Pancreas (tissue), 10 donors: Measurements from ENCODE around the gene ADH1B. TPM values are rescaled to one million over a fixed set of nuclear protein-coding genes. Genes with fewer than 3 reads are reported as not detected.
"Not testable (repeated sequence)": the region's sequence is repeated elsewhere in the genome, so short reads cannot be mapped to it uniquely, and the experiment has no call there.

Experiments used
- ATAC-seq, 4 donors: fragments of 200-7000 bp; cut with Tn5 transposase; one replicate each; pipeline versions ENCODE4 v1.8.0 to v1.9.1; 2020; ENCODE audit warnings: mild to moderate bottlenecking in 4 of 4, moderate library complexity in 4 of 4
- DNase-seq, 6 donors: peaks; one replicate each; pipeline ENCODE4 v3.0.0-alpha.2; 2020
- FAIRE-seq: peaks from 2 replicates; lab custom pipeline; 2012; peaks lifted over from hg19 to GRCh38; lab: Jason Lieb, UNC
- H3K27ac ChIP-seq, 4 donors: fragments of 200-600 bp; sonication (generic); 1 replicate in 3 of 4; 2 replicates in 1 of 4; pipeline versions ENCODE4 v1.5.0 to v1.8.0; 2020
- H3K27me3 ChIP-seq, 4 donors: fragments of 200-600 bp; one replicate each; pipeline ENCODE4 v1.8.0; 2021
- H3K36me3 ChIP-seq, 3 donors: fragments of 200-600 bp; sonication (generic) in 1 of 3; one replicate each; pipeline versions ENCODE4 v1.5.0 to v1.8.0; 2020 to 2021
- H3K4me1 ChIP-seq, 3 donors: fragments of 200-600 bp; one replicate each; pipeline ENCODE4 v1.8.0; 2021
- H3K4me3 ChIP-seq, 4 donors: fragments of 200-600 bp; sonication (generic) in 2 of 4; one replicate each; pipeline versions ENCODE4 v1.5.0 to v1.8.0; 2020 to 2021
- H3K9me3 ChIP-seq, 4 donors: fragments of 200-600 bp; one replicate each; pipeline ENCODE4 v1.8.0; 2021
- WGBS, 2 donors: extraction: QIAGEN DNeasy Blood & Tissue Kit; methylation state at CpG; one replicate each; pipeline ENCODE4 v1.1.7; 2013; 5-methylcytosine and 5-hydroxymethylcytosine counted together
- intact Hi-C, 3 donors: fragments of 100-400 bp; cut with DNase I; formaldehyde crosslinking; loops; one replicate each; pipeline versions ENCODE4 v1.11.1 to v1.14.2; 2022
- polyA plus RNA-seq, 2 donors: library from polyadenylated mRNA; stranded (reverse); fragments of 200-250 nt; gene quantifications; one replicate each; pipeline ENCODE4 v1.2.3, GENCODE V29; 2013
- total RNA-seq, 6 donors: library from RNA; stranded (reverse); fragmentation: NEBNext Ultra II Directional in 4 of 6; extraction: Animal tissue kit (Norgen Biotek cat#: 25700) in 4 of 6; gene quantifications; one replicate each; pipeline versions ENCODE4 v1.2.1 to v1.2.4, GENCODE V29; 2021 to 2023
- TF ChIP-seq, protein P1 (sequence below), 4 donors: fragments of 200-600 bp; sonication (generic) in 3 of 4; IDR thresholded peaks; one replicate each; pipeline versions ENCODE4 v1.5.0 to v1.8.0; 2021; ENCODE audit warnings: antibody characterized with exemption in 4 of 4
- donor health status: healthy with polysubstance abuse.
- donor health status: DM: no; HTN: no; CAD: no; lungs with moderate emphysema.
- donor health status: DM: no; HTN: no; CAD: no.
- donor health status: control.
- donor health status: control.
- donor health status: Bipolar disorder and iron deficiency.
- donor health status: DM: yes; HTN: yes; CAD: no.
- donor health status: DM: no; HTN: no; CAD: no.
- donor health status: DM: no; HTN: no; CAD: no.
- donor health status: DM: yes; HTN: yes; CAD: no.

ADH1B gene
- total and polyA plus RNA-seq, 8 donors, result 15.5 to 100 (median 38.0) TPM

DNA sequence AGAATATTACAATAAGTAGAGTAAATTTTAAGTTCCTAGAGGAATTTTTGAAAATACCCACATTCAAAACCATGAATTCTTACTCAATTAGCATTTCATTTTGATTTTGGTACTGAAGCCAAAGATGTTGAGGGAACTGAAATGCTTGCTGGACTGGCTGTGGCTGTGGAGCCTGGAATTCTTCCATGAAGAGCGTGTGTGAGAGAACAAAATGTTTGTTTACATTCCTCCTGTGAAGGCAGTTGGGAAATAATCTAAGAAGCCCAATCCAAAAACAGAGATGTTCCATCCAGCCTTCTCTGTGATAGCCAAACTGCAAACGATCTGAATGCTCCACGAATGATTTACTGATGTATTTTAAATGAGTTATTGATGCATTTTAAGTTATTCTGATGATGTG is 3.8 kb upstream of the ADH1B start:
- H3K36me3 ChIP-seq, result no peaks in the 10 kb centered on the region
- no peaks in the 10 kb centered on the region for H3K9me3 ChIP-seq
- H3K4me1 ChIP-seq, result peaks cover 6 to 14% (median 7%) of the 10 kb centered on the region in 3 donors
- intact Hi-C loops, result no loop called here
- TF ChIP-seq, protein P1, sequence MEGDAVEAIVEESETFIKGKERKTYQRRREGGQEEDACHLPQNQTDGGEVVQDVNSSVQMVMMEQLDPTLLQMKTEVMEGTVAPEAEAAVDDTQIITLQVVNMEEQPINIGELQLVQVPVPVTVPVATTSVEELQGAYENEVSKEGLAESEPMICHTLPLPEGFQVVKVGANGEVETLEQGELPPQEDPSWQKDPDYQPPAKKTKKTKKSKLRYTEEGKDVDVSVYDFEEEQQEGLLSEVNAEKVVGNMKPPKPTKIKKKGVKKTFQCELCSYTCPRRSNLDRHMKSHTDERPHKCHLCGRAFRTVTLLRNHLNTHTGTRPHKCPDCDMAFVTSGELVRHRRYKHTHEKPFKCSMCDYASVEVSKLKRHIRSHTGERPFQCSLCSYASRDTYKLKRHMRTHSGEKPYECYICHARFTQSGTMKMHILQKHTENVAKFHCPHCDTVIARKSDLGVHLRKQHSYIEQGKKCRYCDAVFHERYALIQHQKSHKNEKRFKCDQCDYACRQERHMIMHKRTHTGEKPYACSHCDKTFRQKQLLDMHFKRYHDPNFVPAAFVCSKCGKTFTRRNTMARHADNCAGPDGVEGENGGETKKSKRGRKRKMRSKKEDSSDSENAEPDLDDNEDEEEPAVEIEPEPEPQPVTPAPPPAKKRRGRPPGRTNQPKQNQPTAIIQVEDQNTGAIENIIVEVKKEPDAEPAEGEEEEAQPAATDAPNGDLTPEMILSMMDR (IDR thresholded peaks at IDR 0.05), result no peak
- no peaks in the 10 kb centered on the region for H3K27me3 ChIP-seq
- ATAC-seq, result peak; percentile 62 to 83 (median 67)
- no peak overlapping the region for H3K4me3 ChIP-seq
- DNase-seq, result peak in 4 of 6 donors; percentile 7 to 37 (median 27)
- FAIRE-seq, result no peak
- WGBS, 2 donors, result 8 to 22% methylated on average over 3 of the region's 3 CpGs
- no peak overlapping the region for H3K27ac ChIP-seq

DNA sequence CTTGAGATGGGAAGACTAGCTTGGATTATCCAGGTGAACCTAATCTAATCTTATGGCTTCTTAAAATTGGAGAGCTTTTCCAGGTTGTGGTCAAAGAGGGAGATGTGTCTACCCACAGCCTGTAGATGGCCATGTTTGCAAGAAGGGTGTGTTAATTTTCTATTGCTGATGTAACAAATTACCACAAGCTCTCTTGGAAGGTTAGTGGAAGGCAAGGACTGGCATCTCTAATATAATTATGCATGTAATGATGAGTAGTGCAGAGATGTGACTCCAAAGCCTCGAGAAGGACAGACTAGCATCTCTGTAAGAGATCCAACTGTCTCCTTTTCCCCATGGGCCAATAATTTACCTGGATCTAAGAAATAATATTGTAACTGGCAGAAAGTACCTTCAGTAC is 3.2 kb upstream of the ADH1B start:
- Histone ChIP-seq H3K4me1 (peaks cover 6 to 14% (median 7%) of the 10 kb centered on the region in 3 donors), H3K27ac (no peak overlapping the region), H3K36me3 (no peaks in the 10 kb centered on the region), H3K27me3 (no peaks in the 10 kb centered on the region), H3K9me3 (no peaks in the 10 kb centered on the region), H3K4me3 (no peak overlapping the region)
- no peak for ATAC-seq
- FAIRE-seq, result no peak
- no peak for DNase-seq
- TF ChIP-seq, protein P1 (IDR thresholded peaks at IDR 0.05), result no peak
- WGBS, 2 donors, result 84 to 85% methylated on average over 1 of the region's 1 CpG
- intact Hi-C loops, result no loop called here

DNA sequence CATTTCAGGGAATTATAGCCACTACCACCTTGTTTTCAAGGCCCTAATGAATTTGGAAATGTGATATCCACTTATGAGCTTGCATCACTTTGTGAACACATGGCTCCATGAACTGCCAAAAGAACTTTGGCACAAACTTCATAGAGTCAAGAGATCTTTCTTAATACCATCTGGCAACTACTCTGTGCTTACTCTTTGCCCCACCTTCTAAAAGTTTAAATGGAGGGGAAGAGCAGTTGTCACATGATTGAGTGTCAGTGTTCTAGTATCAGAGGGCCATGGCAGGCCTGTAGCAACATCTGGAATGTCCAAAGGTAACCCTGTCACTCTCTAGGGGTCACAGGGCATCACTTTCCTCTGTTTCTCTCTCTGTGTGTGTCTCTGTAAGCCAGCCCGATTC is 2.6 kb upstream of the ADH1B start:
- Histone ChIP-seq H3K36me3 (no peaks in the 10 kb centered on the region), H3K4me3 (no peak overlapping the region), H3K9me3 (no peaks in the 10 kb centered on the region), H3K27ac (no peak overlapping the region), H3K4me1 (peaks cover 6 to 14% (median 7%) of the 10 kb centered on the region in 3 donors), H3K27me3 (no peaks in the 10 kb centered on the region)
- FAIRE-seq, result no peak
- intact Hi-C loops, result no loop called here
- peak in 3 of 4 donors; percentile 45 to 73 (median 71) for ATAC-seq
- TF ChIP-seq, protein P1 (IDR thresholded peaks at IDR 0.05), result no peak
- 92 to 98% methylated on average over 1 of the region's 1 CpG for WGBS, 2 donors
- DNase-seq, result no peak

DNA sequence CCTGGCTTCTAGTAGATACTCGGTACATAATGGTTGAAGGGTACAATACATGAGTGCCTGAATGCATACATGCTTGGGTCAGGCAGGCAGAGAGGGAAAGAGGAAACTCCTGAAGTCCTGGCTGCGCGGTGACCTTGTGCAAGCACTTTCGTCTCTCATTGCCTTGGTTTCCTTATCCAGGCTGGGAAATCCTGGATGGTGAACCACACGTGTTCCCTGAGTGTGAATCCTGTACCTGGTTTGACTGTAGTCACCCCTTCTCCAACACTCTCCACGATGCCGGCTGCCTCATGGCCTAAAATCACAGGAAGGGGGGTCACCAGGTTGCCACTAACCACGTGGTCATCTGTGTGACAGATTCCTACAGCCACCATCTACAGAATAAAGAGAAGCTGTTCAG is 3.4 kb downstream of the ADH1B start:
- H3K27ac ChIP-seq, H3K9me3 ChIP-seq, H3K27me3 ChIP-seq, intact Hi-C loops, H3K4me1 ChIP-seq, DNase-seq, H3K4me3 ChIP-seq, ATAC-seq, H3K36me3 ChIP-seq, FAIRE-seq: not testable (repeated sequence)
- 92 to 94% methylated on average over 8 of the region's 8 CpGs for WGBS, 2 donors

DNA sequence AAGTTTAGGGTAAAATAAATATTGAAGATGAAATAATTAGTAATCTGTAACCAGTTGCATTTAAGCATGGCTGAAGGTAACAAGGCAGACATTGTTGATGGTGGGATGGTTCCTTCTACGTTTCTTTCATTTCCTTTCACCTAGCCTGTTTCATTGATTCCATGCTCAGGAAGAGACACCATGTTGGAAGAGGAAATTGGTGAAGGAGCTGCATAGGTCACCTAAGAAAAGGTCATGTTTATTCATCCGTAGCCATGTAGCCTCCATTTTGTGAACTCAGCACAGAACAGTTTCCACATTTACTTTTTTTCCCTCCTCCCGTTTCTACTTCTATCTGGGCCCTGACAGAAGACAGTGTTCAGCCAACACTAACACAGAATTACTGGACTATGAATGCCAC is 3.8 kb downstream of the ADH1B start:
- H3K4me3 ChIP-seq, result no peak overlapping the region
- no peak for FAIRE-seq

More for the DNA sequence above, 3.8 kb downstream of the ADH1B start:
- ATAC-seq (no peak), DNase-seq (no peak)
- 86 to 87% methylated on average over 3 of the region's 3 CpGs for WGBS, 2 donors
- H3K27me3 ChIP-seq, result no peaks in the 10 kb centered on the region
- H3K36me3 ChIP-seq, result no peaks in the 10 kb centered on the region
- TF ChIP-seq, protein P1 (IDR thresholded peaks at IDR 0.05), result no peak
- intact Hi-C loops, result no loop called here
- no peak overlapping the region for H3K27ac ChIP-seq
- peaks cover 0 to 7% (median 0%) of the 10 kb centered on the region in 3 donors for H3K4me1 ChIP-seq
- no peaks in the 10 kb centered on the region for H3K9me3 ChIP-seq
